IMR-90 (cell line): Measurements from ENCODE around the gene KRT34. TPM values are rescaled to one million over a fixed set of nuclear protein-coding genes. Genes with fewer than 3 reads are reported as not detected.
"Not testable (repeated sequence)": the region's sequence is repeated elsewhere in the genome, so short reads cannot be mapped to it uniquely, and the experiment has no call there.

Source experiments
- ATAC-seq: fragments of 200-7000 bp; cut with Tn5 transposase; 2 replicates; pipeline ENCODE4 v1.9.1; 2020; ENCODE audit warnings: low read depth, mild to moderate bottlenecking, moderate library complexity
- Bru-seq: library from RNA; stranded (reverse); fragments of 400-500 nt; gene quantifications from one replicate; lab custom pipeline; 2021; lab: Mats Ljungman, UMichigan
- BruChase-seq, 2 experiments: library from RNA; stranded (reverse); fragments of 400-500 nt; gene quantifications; one replicate each; lab custom pipeline; 2021; lab: Mats Ljungman, UMichigan
- BruUV-seq: library from RNA; stranded (reverse); fragments of 400-500 nt; replicated peaks from 2 replicates; lab custom pipeline; 2021; lab: Mats Ljungman, UMichigan
- CTCF ChIA-PET: fragments of 300-600 bp; formaldehyde crosslinking; extraction: SDS; loops from one replicate; lab custom pipeline; 2021; ENCODE audit warnings: antibody characterized with exemption; lab: Yijun Ruan, JAX
- POLR2A ChIA-PET: fragments of 300-600 bp; sonication (Branson Sonifier 250); formaldehyde crosslinking; loops from one replicate; lab custom pipeline; 2022; ENCODE audit warnings: antibody characterized with exemption; ENCODE audit not compliant: unreplicated experiment; lab: Charles Lee
- DNase-seq: peaks from one replicate; pipeline ENCODE4 v3.0.0; 2013
- H2AFZ ChIP-seq: replicated peaks from 2 replicates; pipeline ENCODE3; 2013; ENCODE audit warnings: low read length, mild to moderate bottlenecking; ENCODE audit not compliant: poor library complexity
- H2AK5ac ChIP-seq: 2 replicates; pipeline ENCODE4 v1.6.1; 2013; ENCODE audit warnings: low read depth, low read length, inconsistent platforms
- H2AK9ac ChIP-seq: replicated peaks from 2 replicates; pipeline ENCODE3; 2013; ENCODE audit warnings: mild to moderate bottlenecking, low read depth, low read length, moderate library complexity; ENCODE audit not compliant: poor library complexity
- H2BK120ac ChIP-seq: 2 replicates; pipeline ENCODE4 v1.6.1; 2013; ENCODE audit warnings: low read depth, low read length, inconsistent platforms
- H2BK15ac ChIP-seq: 3 replicates; pipeline ENCODE4 v1.6.1; 2013; ENCODE audit warnings: low read depth, low read length, inconsistent platforms
- H2BK20ac ChIP-seq: 2 replicates; pipeline ENCODE4 v1.6.1; 2013; ENCODE audit warnings: low read depth, mild to moderate bottlenecking, inconsistent platforms, low read length, moderate library complexity
- H2BK5ac ChIP-seq: 2 replicates; pipeline ENCODE4 v1.6.1; 2013; ENCODE audit warnings: mild to moderate bottlenecking, low read depth, low read length, inconsistent platforms; ENCODE audit not compliant: poor library complexity, severe bottlenecking
- H3K14ac ChIP-seq: replicated peaks from 2 replicates; pipeline ENCODE4 v1.6.1; 2013; ENCODE audit warnings: low read depth, low read length, inconsistent platforms
- H3K18ac ChIP-seq: 2 replicates; pipeline ENCODE4 v1.6.1; 2013; ENCODE audit warnings: low read depth, low read length, control low read depth
- H3K23ac ChIP-seq: 2 replicates; pipeline ENCODE4 v1.6.1; 2013; ENCODE audit warnings: low read depth, low read length, inconsistent platforms
- H3K27ac ChIP-seq: 2 replicates; pipeline ENCODE4 v1.5.1; 2013; ENCODE audit warnings: mild to moderate bottlenecking, control low read depth, low read length; ENCODE audit not compliant: insufficient read depth
- H3K27me3 ChIP-seq: 2 replicates; pipeline ENCODE4 v1.6.1; 2013; ENCODE audit warnings: low read length; ENCODE audit not compliant: control insufficient read depth, insufficient read depth
- H3K36me3 ChIP-seq: 2 replicates; pipeline ENCODE4 v1.6.1; 2013; ENCODE audit warnings: low read length, mixed read lengths; ENCODE audit not compliant: control insufficient read depth, insufficient read depth
- H3K4ac ChIP-seq: 2 replicates; pipeline ENCODE4 v1.6.1; 2013; ENCODE audit warnings: low read depth, low read length, inconsistent platforms
- H3K4me1 ChIP-seq: 2 replicates; pipeline ENCODE4 v1.6.1; 2013; ENCODE audit warnings: low read length, mixed read lengths; ENCODE audit not compliant: control insufficient read depth, insufficient read depth
- H3K4me2 ChIP-seq: 2 replicates; pipeline ENCODE4 v1.6.1; 2013; ENCODE audit warnings: low read depth, mild to moderate bottlenecking, control low read depth, low read length, moderate library complexity
- H3K4me3 ChIP-seq: 2 replicates; pipeline ENCODE4 v1.5.1; 2013; ENCODE audit warnings: low read depth, mild to moderate bottlenecking, control low read depth, low read length, moderate library complexity; ENCODE audit not compliant: insufficient read depth
- H3K56ac ChIP-seq: 2 replicates; pipeline ENCODE4 v1.6.1; 2013; ENCODE audit warnings: low read length, inconsistent platforms; ENCODE audit not compliant: insufficient read depth; ENCODE audit errors: extremely low read depth
- H3K79me1 ChIP-seq, 2 experiments: 2 replicates each; pipeline ENCODE4 v1.6.1; 2013; ENCODE audit warnings: low read length in 2 of 2, inconsistent platforms in 1 of 2, low read depth in 1 of 2
- H3K9ac ChIP-seq: 2 replicates; pipeline ENCODE4 v1.6.1; 2013; ENCODE audit warnings: low read depth, low read length, control low read depth
- H3K9me1 ChIP-seq: 2 replicates; pipeline ENCODE4 v1.6.1; 2013; ENCODE audit warnings: low read length, inconsistent platforms; ENCODE audit not compliant: insufficient read depth
- H3K9me3 ChIP-seq: 2 replicates; pipeline ENCODE4 v1.6.1; 2013; ENCODE audit warnings: low read length; ENCODE audit not compliant: control insufficient read depth, insufficient read depth
- H4K20me1 ChIP-seq: 2 replicates; pipeline ENCODE4 v1.6.1; 2013; ENCODE audit warnings: low read length, inconsistent platforms; ENCODE audit not compliant: insufficient read depth
- H4K5ac ChIP-seq: 2 replicates; pipeline ENCODE4 v1.6.1; 2013; ENCODE audit warnings: mild to moderate bottlenecking, low read depth, low read length, control low read depth
- H4K8ac ChIP-seq, 2 experiments: 2 replicates each; pipeline ENCODE4 v1.6.1; 2013; ENCODE audit warnings: low read depth in 2 of 2, low read length in 2 of 2, control low read depth in 1 of 2, inconsistent platforms in 1 of 2
- H4K91ac ChIP-seq: 2 replicates; pipeline ENCODE4 v1.6.1; 2013; ENCODE audit warnings: low read depth, low read length, inconsistent platforms; ENCODE audit not compliant: insufficient read depth
- WGBS, 2 experiments: methylation state at CpG; one replicate each; pipeline versions ENCODE4 v1.1.5 to v1.1.7; 2013; ENCODE audit warnings: missing lambda C conversion rate in 2 of 2; ENCODE audit not compliant: insufficient read length in 1 of 2; ENCODE audit errors: extremely low coverage in 2 of 2; 5-methylcytosine and 5-hydroxymethylcytosine counted together
- dilution Hi-C: fragments of 300-500 bp; cut with HindIII; formaldehyde crosslinking; loops from one replicate; pipeline ENCODE4 v1.14.3; 2018; ENCODE audit warnings: low sequenced_read_pairs; ENCODE audit not compliant: unreplicated experiment
- in situ Hi-C: fragments of 300-500 bp; cut with MboI; formaldehyde crosslinking; loops from 3 replicates; pipeline ENCODE4 v1.14.3; 2019; ENCODE audit warnings: low sequenced_read_pairs, inconsistent platforms, mixed read lengths
- intact Hi-C: fragments of 100-400 bp; cut with micrococcal nuclease; formaldehyde crosslinking; loops from 2 replicates; pipeline ENCODE4 v1.10.0; 2022
- long read RNA-seq: library from polyadenylated mRNA; unstranded; transcript quantifications from one replicate; pipeline ENCODE4 v2.0.0, GENCODE V29; 2021; ENCODE audit not compliant: unreplicated experiment
- polyA plus RNA-seq, 3 experiments: library from polyadenylated mRNA; depleted of rRNA; stranded (reverse); fragments of >200 nt; gene quantifications; 2 replicates each; pipeline ENCODE4 v1.2.3, GENCODE V29; 2012; ENCODE audit warnings: low replicate concordance in 1 of 3
- total RNA-seq: library from RNA; depleted of rRNA; stranded (reverse); fragments of >200 nt; gene quantifications from 2 replicates; pipeline ENCODE4 v1.2.3, GENCODE V29; 2012; rRNA removed

KRT34 gene
- total RNA-seq (3.6 and 3.9 TPM in 2 replicates), polyA plus RNA-seq (2012; rRNA removed) (3.4 and 4.2 TPM in 2 replicates), Bru-seq, nascent RNA (percentile 24 among the genes with signal in this experiment), BruChase-seq, experiment 1, labeled RNA remaining after a 6-hour chase (percentile 16 among the genes with signal in this experiment), BruChase-seq, experiment 2, labeled RNA remaining after a 2-hour chase (percentile 12 among the genes with signal in this experiment)
- 1.6 and 2.5 TPM in 2 replicates for polyA plus RNA-seq (2012; cell fraction: cytosol; rRNA removed)
- polyA plus RNA-seq (2012; cell fraction: nucleus; rRNA removed; ENCODE audit: low replicate concordance): 1.4 and 3.1 TPM in 2 replicates
- long read RNA-seq, partial matches to known transcripts: 0 of 2 reads
- long read RNA-seq, other reads (novel, unspliced or antisense): 0 of 2 reads

GRCh38 chr17:41381943-41382342 lies at the start of gene KRT34:
TSS of gene KRT34 (minus strand) at chr17:41382306. CDS start at chr17:41382246, 60 bp downstream.
- Histone ChIP-seq H4K91ac (peak within 1 kb of the TSS; percentile 99), H3K18ac (peak within 1 kb of the TSS; percentile 84; the same call in 1 of the 2 replicates), H3K23ac (peak within 1 kb of the TSS; percentile 88), H3K4ac (peak within 1 kb of the TSS; percentile 98), H2BK5ac (peak within 1 kb of the TSS; percentile 99), H4K5ac (peak within 1 kb of the TSS; percentile 87; the same call in 1 of the 2 replicates), H2BK15ac (peak within 1 kb of the TSS; percentile 99), H3K14ac (peak within 1 kb of the TSS; percentile 91), H2BK120ac (peak within 1 kb of the TSS; percentile 95), H3K56ac (peak within 1 kb of the TSS; percentile 65; the same call in 1 of the 2 replicates), H2AK5ac (peak within 1 kb of the TSS; percentile 100), H4K8ac (peak within 1 kb of the TSS; percentile 79 to 94), H2BK20ac (peak within 1 kb of the TSS; percentile 95), H3K4me1 (peaks cover 28% of the 10 kb centered on the region), H3K9me1 (peaks cover 30% of the 10 kb centered on the region)
- H3K27me3 ChIP-seq, in situ Hi-C loops, intact Hi-C loops, POLR2A ChIA-PET, H3K36me3 ChIP-seq, H3K9ac ChIP-seq, H3K27ac ChIP-seq, H2AK9ac ChIP-seq, DNase-seq, H4K20me1 ChIP-seq, ATAC-seq, BruUV-seq, H2AFZ ChIP-seq, H3K79me1 ChIP-seq, H3K4me2 ChIP-seq, H3K4me3 ChIP-seq, dilution Hi-C loops, H3K9me3 ChIP-seq, CTCF ChIA-PET: not testable (repeated sequence)
- no CpG with 5 or more reads among the region's 13 CpGs for WGBS, 2 experiments

DNA sequence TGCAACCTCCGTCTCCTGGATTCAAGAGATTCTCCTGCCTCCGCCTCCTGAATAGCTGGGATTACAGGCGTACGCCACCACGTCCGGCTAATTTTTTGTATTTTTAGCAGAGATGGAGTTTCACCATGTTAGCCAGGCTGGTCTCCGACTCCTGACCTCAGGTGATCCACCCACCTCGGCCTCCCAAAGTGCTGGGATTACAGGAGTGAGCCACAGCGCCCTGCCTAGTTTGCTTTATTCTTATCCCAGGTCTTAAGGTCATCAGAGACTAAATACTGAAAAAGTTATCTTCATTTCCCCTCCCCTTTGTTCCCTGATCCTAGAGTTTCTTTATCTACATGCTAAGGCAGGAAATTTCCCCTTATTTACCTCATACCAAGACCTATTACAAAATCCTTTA lies 48.3 kb upstream of the KRT34 start:
- H2BK5ac ChIP-seq, H2BK15ac ChIP-seq, H4K20me1 ChIP-seq, POLR2A ChIA-PET, H4K8ac ChIP-seq, H3K18ac ChIP-seq, H3K56ac ChIP-seq, H3K23ac ChIP-seq, H2AK5ac ChIP-seq, H4K5ac ChIP-seq, CTCF ChIA-PET, H3K9ac ChIP-seq, H3K79me1 ChIP-seq, H4K91ac ChIP-seq, H2BK120ac ChIP-seq, H3K4me1 ChIP-seq, dilution Hi-C loops, BruUV-seq, in situ Hi-C loops, intact Hi-C loops, DNase-seq, H3K27me3 ChIP-seq, H3K4ac ChIP-seq, H3K9me1 ChIP-seq, H3K9me3 ChIP-seq, H3K4me2 ChIP-seq, H3K14ac ChIP-seq, ATAC-seq, H3K4me3 ChIP-seq, H2BK20ac ChIP-seq, H2AFZ ChIP-seq, H2AK9ac ChIP-seq, H3K27ac ChIP-seq, H3K36me3 ChIP-seq: not testable (repeated sequence)
- whole genome bisulfite sequencing, 2 experiments: 71% methylated on average over 5 of the region's 9 CpGs; no CpG with 5 or more reads in 1 of the 2 experiments
